Mucosa of rectum (tissue), 2 donors: ENCODE data around the gene KLC1.

ENCODE experiments used
- H3K27ac ChIP-seq, 2 donors: one replicate each; pipeline ENCODE4 v1.7.0; 2013; ENCODE audit warnings: inconsistent platforms in 2 of 2, low read depth in 2 of 2, low read length in 2 of 2
- H3K27me3 ChIP-seq, 2 donors: one replicate each; pipeline ENCODE4 v1.7.0; 2013; ENCODE audit warnings: low read length in 2 of 2; ENCODE audit not compliant: control insufficient read depth in 2 of 2, insufficient read depth in 2 of 2
- H3K36me3 ChIP-seq, 2 donors: one replicate each; pipeline ENCODE4 v1.7.0; 2013; ENCODE audit warnings: low read length in 2 of 2; ENCODE audit not compliant: control insufficient read depth in 2 of 2, insufficient read depth in 2 of 2
- H3K4me1 ChIP-seq, 2 donors: one replicate each; pipeline ENCODE4 v1.7.0; 2013; ENCODE audit warnings: low read length in 2 of 2, mild to moderate bottlenecking in 1 of 2; ENCODE audit not compliant: control insufficient read depth in 2 of 2, insufficient read depth in 2 of 2
- H3K4me3 ChIP-seq, 2 donors: one replicate each; pipeline ENCODE4 v1.7.0; 2013; ENCODE audit warnings: low read length in 2 of 2
- H3K9ac ChIP-seq, 2 donors: one replicate each; pipeline ENCODE4 v1.7.0; 2013; ENCODE audit warnings: low read length in 2 of 2, low read depth in 1 of 2, mild to moderate bottlenecking in 1 of 2
- H3K9me3 ChIP-seq, 2 donors: one replicate each; pipeline ENCODE4 v1.7.0; 2013; ENCODE audit warnings: low read length in 2 of 2; ENCODE audit not compliant: control insufficient read depth in 2 of 2
- donor health status: healthy.
- donor health status: Normal muscosa, but diverticular disease.

The KLC1 gene

GRCh38 chr14:103624860-103625259, 4.2 kb upstream of the KLC1 start:
- H3K36me3 ChIP-seq: no peaks in the 10 kb centered on the region
- no peak overlapping the region for H3K9ac ChIP-seq
- no peak overlapping the region for H3K4me3 ChIP-seq
- H3K9me3 ChIP-seq: no peaks in the 10 kb centered on the region
- peaks cover 27 to 30% of the 10 kb centered on the region in 2 donors for H3K4me1 ChIP-seq
- H3K27me3 ChIP-seq: no peaks in the 10 kb centered on the region
- peak overlapping the region in 1 of 2 donors; percentile 23 for H3K27ac ChIP-seq

DNA sequence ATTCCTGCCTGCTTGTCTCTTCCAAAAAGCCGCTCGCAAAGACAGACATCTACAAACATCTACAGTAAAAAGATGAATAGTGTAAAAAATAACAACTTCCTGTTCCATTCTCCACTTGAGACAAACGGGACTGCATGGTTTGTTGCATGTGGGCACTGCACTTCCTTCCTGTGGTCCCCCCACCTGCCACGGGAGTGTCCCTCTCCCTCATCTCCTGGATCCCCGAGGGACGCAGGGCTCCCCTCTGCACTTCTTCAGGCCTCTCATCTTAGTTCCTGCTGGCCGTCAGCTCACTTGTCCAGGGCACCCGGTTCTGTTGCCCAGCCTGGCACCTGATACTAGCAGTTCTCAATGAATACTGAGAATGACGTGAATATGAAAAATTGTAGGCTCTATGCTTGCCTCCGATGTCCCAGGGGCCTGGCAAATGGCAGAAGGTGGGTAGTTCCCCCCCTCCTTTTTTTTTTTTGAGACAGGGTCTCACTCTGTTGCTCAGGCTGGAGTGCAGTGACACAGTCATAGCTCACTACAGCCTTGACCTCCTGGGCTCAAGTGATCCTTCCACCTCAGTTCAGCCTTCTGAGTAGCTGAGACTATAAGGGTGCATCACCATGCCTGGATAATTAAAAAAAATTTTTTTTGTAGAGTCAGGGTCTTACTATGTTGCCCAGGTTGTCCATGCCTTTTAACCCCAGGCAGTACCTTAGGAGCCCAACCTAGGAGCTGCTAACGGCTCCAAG, 3.5 kb upstream of the KLC1 start:
- Histone ChIP-seq H3K36me3 (no peaks in the 10 kb centered on the region), H3K9ac (peak overlapping the region in 1 of 2 donors; percentile 3), H3K4me1 (peaks cover 33 to 35% of the 10 kb centered on the region in 2 donors), H3K9me3 (no peaks in the 10 kb centered on the region), H3K27ac (peak overlapping the region in 1 of 2 donors; percentile 23), H3K27me3 (no peaks in the 10 kb centered on the region), H3K4me3 (no peak overlapping the region)

- no peak overlapping the region for H3K27ac ChIP-seq
- H3K4me1 ChIP-seq: peaks cover 37 to 38% of the 10 kb centered on the region in 2 donors
- H3K36me3 ChIP-seq: peaks cover 0 to 3% of the 10 kb centered on the region in 2 donors
- no peaks in the 10 kb centered on the region for H3K27me3 ChIP-seq
- H3K9ac ChIP-seq: no peak overlapping the region
- no peak overlapping the region for H3K4me3 ChIP-seq
- H3K9me3 ChIP-seq: no peaks in the 10 kb centered on the region
These were observed 2.7 kb upstream of the KLC1 start for GRCh38 chr14:103626146-103626850.

GRCh38 chr14:103627073-103628025, 1.7 kb upstream of the KLC1 start:
- Histone ChIP-seq H3K4me3 (no peak overlapping the region), H3K9me3 (no peaks in the 10 kb centered on the region), H3K27me3 (no peaks in the 10 kb centered on the region), H3K36me3 (peaks cover 0 to 3% of the 10 kb centered on the region in 2 donors), H3K4me1 (peaks cover 37 to 38% of the 10 kb centered on the region in 2 donors), H3K9ac (peak overlapping the region; percentile 94 to 96), H3K27ac (peak overlapping the region; percentile 93 to 96)

DNA sequence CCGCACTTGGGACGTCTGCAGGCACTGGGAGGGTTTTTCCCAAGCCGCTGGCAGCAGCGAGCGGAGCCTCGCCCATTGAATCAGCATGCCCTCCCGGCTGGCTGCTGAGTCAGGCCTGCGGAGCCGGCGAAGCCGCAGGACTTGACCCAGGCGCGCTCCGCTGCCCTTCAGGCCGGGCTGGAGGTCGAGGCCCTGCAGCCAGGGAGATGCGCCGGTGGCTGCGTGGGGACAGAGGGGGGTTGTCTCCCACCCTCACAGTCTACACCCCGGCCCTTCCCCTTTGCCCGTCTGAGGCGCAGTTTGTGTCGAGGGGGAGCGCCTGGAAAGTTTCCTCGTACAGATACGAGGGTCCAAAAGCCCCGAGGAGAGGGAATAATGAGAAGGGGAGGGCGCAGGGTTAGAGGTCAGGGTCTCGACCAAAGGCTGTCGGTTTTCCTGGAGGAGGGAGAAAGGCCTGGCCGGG, 759 bp upstream of the KLC1 start:
- Histone ChIP-seq H3K9ac (peak overlapping the region; percentile 94 to 96), H3K4me1 (peaks cover 37 to 38% of the 10 kb centered on the region in 2 donors), H3K27ac (peak overlapping the region; percentile 93 to 96), H3K36me3 (peaks cover 0 to 3% of the 10 kb centered on the region in 2 donors), H3K9me3 (no peaks in the 10 kb centered on the region), H3K27me3 (no peaks in the 10 kb centered on the region), H3K4me3 (peak overlapping the region; percentile 79 to 93)

DNA sequence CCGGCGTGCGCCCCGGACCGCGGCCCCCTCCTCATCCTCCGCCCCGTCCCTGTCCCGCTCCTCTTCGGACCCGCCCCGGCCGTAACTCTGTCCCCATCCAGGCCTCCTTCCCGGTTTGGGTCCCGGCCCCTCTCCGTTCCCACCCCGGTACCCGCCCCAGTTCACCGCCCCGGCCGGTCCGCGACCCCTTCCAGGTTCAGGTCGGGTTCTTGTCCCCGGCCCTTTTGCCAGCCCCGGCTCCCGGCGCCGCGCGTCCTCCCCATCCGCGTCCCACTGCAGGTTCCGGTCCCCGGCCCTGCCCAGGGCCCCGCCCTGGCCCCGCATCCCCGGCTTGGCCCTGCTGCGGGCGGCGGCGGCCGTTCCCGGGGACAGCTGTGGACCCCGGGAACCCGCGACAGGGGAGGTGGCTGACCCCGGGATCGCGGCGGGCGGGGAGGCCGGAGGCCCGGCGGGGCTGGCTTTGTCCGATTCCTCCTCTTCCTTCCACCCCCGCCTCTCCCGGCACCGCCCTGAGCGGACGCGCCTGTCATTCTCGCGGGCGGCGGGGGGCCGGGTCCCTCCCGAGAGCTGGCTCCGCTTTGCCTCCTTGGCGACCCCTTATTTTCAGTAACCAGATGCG, 601 bp downstream of the KLC1 start:
- Histone ChIP-seq H3K36me3 (peaks cover 0 to 3% of the 10 kb centered on the region in 2 donors), H3K4me3 (peak overlapping the region; percentile 79 to 93), H3K4me1 (peaks cover 29% of the 10 kb centered on the region in 2 donors), H3K9ac (peak overlapping the region; percentile 86 to 96), H3K9me3 (no peaks in the 10 kb centered on the region), H3K27ac (peak overlapping the region; percentile 93 to 96), H3K27me3 (no peaks in the 10 kb centered on the region)

DNA sequence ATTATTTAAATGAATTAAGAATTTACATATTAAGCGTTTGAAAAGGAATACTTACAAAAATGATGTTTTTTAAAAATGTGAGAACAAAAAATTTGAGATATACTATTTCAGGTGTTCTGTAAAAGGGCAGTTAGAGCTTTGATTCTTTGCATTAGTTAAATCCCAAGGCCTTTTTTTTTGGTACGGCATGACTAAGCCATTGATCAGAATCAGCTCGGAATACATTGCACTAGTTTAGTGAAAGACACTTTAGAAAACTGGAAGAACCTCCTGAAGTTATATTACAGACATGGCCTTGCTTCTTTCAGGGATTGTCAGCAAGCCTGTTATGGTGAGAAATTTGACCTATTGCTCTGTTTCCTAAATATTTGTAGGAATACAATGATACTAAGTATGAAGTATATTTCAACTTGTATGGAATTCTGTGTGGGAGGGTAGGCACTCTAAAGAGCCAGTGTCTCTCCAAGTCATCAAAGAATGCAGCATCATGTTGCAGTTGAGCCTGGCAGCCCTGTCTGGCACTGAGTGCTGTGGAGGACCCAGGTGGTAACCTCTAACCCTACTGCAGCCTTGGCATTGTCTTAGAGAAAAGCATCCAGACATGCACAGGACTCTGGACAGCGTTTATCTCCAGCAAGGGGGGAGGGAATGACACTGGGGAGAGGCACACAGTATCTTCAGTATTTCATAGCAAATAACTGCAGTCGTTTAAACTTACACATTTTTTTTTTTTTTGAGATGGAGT, 1.5 kb downstream of the KLC1 start:
- Histone ChIP-seq H3K4me3 (peak overlapping the region; percentile 79 to 93), H3K9ac (peak overlapping the region; percentile 86 to 96), H3K36me3 (peaks cover 0 to 3% of the 10 kb centered on the region in 2 donors), H3K27ac (no peak overlapping the region), H3K9me3 (no peaks in the 10 kb centered on the region), H3K27me3 (no peaks in the 10 kb centered on the region), H3K4me1 (peaks cover 21 to 24% of the 10 kb centered on the region in 2 donors)

- H3K27me3 ChIP-seq: no peaks in the 10 kb centered on the region
- no peak overlapping the region for H3K27ac ChIP-seq
- H3K9ac ChIP-seq: no peak overlapping the region
- peaks cover 0 to 3% of the 10 kb centered on the region in 2 donors for H3K36me3 ChIP-seq
- peaks cover 9 to 11% of the 10 kb centered on the region in 2 donors for H3K4me1 ChIP-seq
- H3K9me3 ChIP-seq: no peaks in the 10 kb centered on the region
- no peak overlapping the region for H3K4me3 ChIP-seq
These were observed 4.4 kb downstream of the KLC1 start for GRCh38 chr14:103633391-103633790.

- Histone ChIP-seq H3K9me3 (no peaks in the 10 kb centered on the region), H3K27me3 (no peaks in the 10 kb centered on the region), H3K4me3 (no peak overlapping the region), H3K4me1 (peaks cover 8 to 10% of the 10 kb centered on the region in 2 donors), H3K27ac (no peak overlapping the region), H3K9ac (no peak overlapping the region), H3K36me3 (peaks cover 0 to 3% of the 10 kb centered on the region in 2 donors)
These were observed 5.1 kb downstream of the KLC1 start for GRCh38 chr14:103634156-103634555.
